Measurements from ENCODE around the gene ETS2. TPM values are rescaled to one million over a fixed set of nuclear protein-coding genes. Genes with fewer than 3 reads are reported as not detected.
A peak's percentile ranks its signal among the peaks of the same experiment; 100 is the strongest.
"Not testable (repeated sequence)": the region's sequence is repeated elsewhere in the genome, so short reads cannot be mapped to it uniquely, and the experiment has no call there.

ETS2 gene
- total RNA-seq, 1 donor from 2014 or later = 8.2 TPM

DNA sequence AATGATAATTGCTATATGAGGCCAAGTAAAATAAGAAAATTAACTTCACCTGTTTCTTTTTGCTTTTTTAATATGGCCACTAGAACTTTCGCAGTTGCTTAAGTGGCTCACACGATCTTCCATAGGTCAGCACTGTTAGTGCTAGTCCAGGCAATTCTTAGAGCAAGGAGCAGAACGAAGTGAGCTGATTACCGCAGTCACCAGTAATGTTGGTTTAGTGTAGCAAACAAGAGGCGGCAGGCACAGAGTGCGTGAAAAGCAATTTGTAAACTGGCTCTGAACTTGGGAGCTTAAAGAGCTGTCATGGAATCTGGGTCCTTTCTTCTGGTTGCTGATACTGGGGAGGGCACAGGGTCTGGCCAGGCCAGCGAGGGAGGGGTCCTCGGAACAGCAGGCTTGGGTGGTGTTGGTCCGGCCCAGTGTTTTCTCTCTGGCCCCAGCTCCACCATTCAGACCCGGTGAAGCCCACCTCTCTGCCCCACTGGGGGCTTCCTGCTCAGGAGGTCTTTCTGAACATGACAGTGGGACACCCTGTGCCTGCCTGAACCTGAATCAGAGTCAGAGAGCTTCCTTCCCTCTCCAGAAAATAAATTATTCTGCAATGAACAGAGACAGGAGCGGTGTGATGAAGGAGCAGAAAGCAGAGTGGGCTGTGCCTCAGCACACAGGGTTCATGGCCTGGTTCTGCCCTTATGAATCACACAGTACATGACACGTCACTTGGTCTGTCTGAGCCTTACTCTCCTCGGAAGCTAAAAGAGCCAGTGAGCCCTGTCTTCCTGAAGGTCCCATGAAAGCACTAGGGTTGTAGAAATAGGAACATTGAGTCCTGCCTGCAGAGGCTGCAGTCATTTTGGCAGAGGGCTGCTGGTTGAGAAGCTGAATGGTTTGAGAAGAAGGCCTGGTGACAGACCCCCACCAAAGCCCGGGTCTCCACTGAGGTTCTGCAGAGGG, 11.9 kb downstream of the ETS2 start:
- DNase-seq (ENCODE audit: low read depth) = peak; percentile 27

DNA sequence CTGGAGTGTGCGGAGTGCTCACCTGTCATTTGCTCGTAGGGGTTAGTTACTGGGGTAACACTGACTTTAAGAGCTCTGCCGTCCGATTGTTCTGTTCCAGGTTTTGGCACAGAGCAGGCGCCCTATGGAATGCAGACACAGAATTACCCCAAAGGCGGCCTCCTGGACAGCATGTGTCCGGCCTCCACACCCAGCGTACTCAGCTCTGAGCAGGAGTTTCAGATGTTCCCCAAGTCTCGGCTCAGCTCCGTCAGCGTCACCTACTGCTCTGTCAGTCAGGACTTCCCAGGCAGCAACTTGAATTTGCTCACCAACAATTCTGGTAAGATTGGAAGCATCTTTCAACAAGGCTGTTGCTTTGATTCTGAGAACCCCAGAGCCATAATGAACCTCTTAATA, 12.6 kb downstream of the ETS2 start:
- DNase-seq (ENCODE audit: low read depth) = no peak

DNA sequence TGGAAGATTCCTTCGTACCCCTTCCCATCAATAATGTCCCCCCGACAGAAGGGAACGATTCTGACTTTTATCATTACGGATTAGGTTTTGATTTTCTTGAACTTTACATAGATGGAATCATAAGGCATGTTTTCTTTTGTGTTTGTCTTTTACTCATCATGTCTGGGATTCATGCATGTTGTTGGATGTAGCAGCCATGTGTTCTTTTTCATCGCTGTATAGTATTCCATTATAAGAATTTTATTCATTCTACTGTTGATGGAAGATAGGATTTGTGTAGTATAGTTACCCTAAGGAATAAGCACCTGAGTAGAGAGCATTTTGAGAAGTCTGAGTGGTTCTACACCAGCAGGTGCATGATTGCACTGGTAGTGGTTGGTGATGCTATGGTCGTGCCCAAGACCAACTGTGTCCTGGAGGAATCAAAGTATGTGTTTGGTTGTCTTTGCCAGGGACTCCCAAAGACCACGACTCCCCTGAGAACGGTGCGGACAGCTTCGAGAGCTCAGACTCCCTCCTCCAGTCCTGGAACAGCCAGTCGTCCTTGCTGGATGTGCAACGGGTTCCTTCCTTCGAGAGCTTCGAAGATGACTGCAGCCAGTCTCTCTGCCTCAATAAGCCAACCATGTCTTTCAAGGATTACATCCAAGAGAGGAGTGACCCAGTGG, 13.5 kb downstream of the ETS2 start:
- DNase-seq (ENCODE audit: low read depth) = no peak

DNA sequence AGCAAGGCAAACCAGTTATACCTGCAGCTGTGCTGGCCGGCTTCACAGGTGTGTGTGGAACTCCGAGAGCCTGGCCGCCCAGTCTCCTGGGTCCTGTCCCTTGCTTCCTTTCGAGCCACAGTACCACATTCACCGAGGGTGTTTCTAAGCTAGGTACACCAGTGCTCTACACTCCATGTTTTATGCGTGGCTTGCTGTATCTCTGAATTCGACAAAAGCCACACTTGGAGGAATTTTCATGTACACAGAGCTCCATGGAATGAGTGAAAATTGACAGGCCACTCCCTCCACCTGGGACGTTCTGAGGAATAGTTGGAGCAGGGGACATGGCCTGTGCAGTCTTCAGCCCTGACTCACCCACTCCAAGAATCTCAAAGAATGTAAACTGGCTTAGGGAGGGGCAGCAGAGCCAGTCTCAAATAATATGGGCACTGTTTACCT, 14.0 kb downstream of the ETS2 start:
- DNase-seq (ENCODE audit: low read depth) = peak; percentile 56

DNA sequence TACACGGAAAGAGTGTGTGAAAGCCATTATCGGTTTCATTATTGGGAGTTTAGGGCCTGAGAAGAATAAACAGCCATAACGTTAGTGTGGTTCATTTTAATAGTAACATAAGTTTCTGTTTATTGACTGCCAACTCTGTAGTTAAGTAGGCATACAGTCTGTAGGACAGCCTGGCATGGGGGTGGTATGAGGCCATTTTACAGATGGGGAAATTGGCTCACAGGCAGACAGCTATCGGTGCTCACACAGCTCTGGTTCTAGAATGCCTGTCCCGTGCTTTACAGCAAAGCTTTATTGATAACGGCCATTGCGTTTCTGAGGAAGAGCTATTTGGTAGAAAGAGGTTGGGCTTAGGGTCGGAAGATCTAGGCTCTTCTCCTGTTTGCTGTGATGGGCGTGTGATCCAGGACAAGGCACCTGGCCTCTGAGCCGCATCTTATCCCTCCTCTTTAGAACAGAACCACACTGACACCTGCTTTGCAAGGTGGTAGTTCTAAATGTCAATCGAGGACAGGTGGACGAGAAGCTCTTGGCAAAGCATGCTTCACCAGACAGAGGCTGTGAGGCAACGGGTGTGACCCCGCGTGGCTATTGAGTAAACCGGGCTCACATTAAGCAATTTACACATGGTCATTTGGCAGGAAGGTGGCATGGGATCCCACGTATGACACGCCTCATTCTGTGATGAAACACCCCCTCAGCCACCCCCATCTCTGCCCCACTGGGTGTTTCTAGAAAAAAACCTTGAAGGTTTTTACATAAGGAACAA, 14.9 kb downstream of the ETS2 start:
- no peak for DNase-seq (ENCODE audit: low read depth)

DNA sequence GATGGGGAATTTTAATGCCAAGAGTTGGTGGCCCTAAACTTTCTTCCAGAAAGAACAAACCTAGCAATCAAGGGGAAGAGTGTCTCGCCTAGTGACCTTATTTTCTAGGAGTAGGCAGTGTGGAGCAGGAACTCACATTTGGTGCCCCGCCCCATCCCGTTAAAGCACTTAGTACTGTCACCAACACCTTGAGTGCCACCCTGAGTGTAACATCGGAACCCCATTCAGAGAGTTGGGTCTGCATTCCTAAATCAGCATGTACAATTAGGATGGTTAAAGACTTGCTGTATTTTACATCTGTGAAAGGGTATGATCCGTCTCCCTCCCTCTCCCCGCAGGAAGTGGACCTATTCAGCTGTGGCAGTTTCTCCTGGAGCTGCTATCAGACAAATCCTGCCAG, 15.5 kb downstream of the ETS2 start:
- no peak for DNase-seq (ENCODE audit: low read depth)

DNA sequence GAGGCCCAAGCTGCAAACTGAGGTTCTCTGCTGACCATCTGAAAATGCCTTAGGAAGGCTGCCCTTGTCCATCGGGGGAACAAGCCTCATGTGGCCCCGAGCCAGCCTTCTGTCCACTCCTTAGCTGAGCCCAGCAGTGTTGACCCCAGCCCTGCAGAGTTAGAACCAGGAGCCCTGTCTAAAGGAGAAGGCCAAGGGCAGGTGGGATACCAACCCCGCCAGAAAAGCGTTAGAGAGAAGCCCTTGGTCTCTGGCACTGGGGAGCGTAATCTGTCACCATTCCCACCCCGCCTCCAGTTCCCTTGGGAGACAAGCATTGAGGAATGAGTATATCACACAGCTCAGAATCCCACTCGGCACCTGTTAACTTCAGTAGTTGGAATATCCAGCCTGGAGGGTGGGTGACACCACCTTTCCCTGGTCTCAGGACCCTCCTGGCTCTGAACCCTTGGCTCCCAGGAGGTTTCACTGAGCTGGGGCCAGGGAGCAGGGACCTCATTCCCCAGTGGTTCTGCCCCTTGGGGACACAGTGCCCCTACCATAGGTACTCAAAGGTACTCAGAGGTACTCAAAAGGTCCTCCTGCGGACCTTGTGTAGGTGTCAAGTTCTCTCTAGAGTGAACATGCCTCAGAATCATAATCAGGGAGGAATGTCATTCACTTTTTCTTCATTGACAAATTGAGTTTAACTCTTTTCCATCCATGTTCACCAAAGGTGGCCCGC, 16.4 kb downstream of the ETS2 start:
- no peak for DNase-seq (ENCODE audit: low read depth)

DNA sequence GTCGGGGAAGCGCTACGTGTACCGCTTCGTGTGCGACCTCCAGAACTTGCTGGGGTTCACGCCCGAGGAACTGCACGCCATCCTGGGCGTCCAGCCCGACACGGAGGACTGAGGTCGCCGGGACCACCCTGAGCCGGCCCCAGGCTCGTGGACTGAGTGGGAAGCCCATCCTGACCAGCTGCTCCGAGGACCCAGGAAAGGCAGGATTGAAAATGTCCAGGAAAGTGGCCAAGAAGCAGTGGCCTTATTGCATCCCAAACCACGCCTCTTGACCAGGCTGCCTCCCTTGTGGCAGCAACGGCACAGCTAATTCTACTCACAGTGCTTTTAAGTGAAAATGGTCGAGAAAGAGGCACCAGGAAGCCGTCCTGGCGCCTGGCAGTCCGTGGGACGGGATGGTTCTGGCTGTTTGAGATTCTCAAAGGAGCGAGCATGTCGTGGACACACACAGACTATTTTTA, 17.1 kb downstream of the ETS2 start:
- DNase-seq (ENCODE audit: low read depth) = peak; percentile 16

DNA sequence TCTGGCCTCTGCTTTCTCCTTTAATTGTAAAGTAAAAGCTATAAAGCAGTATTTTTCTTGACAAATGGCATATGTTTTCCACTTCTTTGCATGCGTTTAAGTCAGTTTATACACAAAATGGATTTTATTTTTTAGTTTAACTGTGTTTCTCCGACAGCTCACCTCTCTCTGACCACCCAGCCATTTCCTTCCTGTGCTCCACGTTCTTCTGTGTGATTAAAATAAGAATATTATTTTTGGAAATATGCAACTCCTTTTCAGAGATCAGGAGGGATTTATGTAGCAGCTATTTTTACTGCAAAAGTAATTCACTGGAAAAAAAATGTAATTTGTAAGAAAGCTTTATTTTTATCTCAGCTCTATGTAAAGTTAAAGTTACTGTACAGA, 18.0 kb downstream of the ETS2 start:
- DNase-seq (ENCODE audit: low read depth) = no peak

DNA sequence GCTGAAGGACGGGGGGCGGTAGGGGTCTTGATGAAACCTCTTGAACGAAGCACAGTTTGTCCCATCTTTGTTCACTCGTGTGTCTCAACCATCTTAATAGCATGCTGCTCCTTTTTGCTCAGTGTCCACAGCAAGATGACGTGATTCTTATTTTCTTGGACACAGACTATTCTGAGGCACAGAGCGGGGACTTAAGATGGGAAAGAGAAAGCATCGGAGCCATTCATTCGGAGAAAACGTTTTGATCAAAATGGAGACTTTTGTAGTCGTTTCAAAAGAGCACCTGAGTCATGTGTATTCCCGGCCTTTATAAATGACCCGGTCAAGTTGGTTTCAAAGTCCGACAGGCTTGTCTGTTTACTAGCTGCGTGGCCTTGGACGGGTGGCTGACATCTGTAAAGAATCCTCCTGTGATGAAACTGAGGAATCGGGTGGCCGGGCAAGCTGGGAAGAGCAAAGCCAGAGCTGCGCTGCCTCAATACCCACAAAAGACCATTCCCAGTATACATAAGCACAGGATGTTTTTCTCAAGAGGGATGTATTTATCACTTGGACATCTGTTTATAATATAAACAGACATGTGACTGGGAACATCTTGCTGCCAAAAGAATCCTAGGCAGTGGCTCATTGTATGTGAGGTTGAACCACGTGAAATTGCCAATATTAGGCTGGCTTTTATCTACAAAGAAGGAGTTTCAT, 18.5 kb downstream of the ETS2 start:
- DNase-seq (ENCODE audit: low read depth) = no peak

DNA sequence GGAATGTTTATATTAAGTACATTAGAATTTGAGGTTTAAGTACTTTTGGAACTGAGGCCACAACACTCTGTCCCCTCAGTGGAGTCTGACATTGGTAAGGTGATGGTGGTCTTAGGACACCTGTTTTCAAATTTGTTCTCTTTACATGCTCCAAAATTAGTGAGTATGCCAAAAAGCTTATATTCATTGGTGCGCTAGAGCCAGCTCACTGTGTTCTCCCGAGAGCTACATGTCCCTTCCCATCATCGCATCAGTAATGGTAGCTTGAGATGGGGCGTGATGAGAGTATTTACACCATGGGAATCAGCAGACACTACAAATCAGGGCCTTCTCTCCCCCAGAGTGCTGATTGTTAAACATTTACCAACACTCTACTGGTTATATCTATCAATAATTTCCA, 19.5 kb downstream of the ETS2 start:
- DNase-seq (ENCODE audit: low read depth) = no peak

DNA sequence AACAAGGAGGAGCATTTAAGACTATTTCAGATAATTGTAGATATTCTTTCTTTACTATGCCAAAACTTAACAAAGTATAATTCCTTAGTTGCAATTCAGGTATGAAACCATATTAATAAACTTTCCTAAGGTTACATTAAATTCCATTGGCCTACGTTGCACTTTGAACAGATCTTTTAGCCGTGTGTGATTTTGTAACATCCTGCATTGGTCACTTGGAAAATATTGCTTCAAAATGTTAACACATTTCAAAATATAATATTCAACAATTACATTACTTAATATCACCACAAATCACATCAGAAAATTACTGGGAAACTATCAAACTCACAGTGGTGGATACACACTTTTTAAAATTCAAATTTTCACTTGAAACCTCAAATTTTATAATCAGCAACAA, 20.2 kb downstream of the ETS2 start:
- DNase-seq (ENCODE audit: low read depth) = no peak

DNA sequence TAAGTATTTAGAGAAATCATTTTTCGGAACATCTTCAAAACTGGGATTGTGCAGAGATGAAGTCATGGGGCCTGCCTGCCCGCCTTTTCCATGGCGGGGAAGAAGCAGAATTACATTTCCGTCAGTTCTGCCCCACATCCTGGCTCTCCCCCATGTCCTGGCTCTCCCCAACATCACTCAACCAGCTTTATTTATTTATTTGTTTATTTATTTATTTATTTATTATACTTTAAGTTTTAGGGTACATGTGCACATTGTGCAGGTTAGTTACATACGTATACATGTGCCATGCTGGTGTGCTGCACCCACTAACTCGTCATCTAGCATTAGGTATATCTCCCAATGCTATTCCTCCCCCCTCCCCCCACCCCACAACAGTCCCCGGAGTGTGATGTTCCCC, 22.4 kb downstream of the ETS2 start:
- DNase-seq (ENCODE audit: low read depth) = not testable (repeated sequence)

DNA sequence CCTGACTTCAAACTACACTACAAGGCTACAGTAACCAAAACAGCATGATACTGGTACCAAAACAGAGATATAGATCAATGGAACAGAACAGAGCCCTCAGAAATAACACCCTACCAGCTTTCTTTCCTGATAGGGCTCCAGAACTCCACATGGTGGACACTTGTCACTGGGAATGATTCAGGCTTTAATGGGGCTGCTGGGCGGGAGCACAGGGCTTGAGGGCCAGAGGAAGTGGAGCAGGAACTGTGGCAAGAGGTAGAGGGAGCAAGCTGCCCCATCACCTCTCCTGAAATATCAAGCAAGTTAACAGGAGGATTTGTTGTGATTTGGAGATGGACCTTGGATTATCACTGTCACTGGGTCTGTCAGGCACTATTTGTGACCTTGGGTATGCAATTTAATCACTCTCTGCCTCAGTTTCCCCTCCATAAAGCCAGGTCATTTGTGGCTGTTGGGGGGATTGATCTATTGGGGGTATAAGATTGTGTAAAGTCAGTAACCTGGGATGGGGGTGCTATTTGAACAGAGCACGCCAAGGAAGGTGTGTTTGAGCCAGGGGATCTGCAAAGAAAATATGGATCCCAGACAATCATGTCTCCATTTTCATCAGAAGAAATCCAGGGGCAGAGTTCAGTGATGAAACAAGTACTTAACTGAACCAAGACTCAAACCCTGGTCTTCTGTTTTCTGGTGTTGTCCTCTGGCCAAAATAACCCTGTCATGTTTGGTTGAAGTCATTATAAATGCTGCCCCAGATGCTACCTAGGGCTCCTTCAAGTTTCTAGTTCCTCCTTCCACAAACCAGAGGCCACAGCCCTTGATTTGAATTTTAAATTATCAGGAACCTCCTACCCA, 25.2 kb downstream of the ETS2 start:
- DNase-seq (ENCODE audit: low read depth) = no peak

DNA sequence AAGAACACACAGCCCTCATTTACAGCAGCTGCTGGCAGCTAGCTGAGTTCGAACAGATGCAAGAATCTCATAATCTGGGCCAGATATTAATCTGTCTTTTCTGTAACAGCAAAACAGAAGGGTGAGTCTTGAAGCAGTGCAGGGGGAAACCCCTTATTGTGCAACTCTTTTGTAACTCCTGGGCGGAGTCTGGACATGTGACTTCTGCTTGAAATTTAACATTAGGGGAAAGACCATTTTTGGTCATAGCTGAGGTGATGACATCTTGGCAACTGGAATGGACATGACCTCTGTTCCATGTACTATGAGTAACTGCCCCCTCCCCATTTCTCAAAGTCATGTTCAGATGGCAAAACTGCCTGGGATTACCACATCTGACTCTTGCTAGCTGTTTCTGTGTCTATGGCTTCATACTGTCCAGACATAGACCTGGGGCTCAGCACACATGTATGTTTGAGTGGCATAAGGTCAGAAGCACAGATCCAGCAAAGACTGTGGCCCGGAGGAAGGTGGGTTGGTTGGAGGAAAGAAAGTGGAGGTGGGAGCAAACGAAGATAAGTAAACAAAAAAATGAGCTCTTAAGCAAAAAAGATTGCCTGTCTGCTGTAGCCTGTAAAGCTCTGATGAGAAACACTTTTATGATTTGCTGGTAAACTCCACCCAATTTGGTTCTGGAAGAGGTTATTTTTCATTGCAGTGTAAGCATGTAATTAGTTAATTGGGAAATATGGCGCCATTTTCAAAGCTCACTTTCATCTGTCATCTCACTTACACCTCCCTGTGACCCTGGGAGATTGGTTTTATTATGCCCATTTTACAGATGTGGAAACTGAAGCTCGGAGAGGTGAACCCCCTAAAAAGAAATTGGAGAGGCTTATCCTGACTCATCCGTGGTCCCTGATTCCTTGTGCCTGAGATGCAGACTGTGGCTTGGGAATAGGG, 26.1 kb downstream of the ETS2 start:
- peak; percentile 76 for DNase-seq (ENCODE audit: low read depth)

DNA sequence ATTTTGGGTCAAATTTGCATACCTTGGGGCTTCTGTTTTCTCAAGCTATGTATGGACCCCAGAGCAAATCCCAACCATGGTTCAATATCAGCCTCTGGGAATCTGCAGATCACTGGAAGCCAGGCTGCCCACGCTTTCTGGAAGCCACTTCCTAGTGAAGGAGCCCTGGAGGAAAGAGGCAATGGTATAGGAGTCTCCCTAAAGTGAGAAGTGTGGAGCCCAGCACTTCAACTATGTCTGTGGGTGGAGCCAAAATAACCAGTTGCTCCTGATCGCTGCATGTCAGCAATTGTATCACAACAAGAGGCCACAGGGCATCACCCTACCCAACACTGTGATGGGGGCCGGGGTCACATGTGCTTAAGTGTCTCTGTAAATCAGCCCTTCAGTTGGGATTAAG, 26.9 kb downstream of the ETS2 start:
- DNase-seq (ENCODE audit: low read depth) = no peak

DNA sequence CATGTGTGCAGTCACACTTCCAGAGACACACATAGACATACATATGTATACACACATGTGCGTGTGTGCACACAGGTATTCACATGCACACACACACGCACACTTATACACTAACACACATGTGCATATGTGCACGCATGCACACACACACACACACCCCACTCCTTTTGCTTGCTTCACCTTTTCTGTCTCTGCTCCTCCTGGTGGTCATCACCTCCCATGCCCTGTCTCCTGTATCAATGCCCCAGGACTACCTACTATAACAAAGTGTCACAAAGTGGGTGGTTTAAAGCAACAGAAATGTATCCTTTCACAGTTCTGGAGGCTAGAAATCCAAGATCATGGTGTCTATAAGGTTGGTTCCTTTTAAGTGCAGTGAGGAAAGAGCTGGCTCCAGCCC, 27.4 kb downstream of the ETS2 start:
- no peak for DNase-seq (ENCODE audit: low read depth)

DNA sequence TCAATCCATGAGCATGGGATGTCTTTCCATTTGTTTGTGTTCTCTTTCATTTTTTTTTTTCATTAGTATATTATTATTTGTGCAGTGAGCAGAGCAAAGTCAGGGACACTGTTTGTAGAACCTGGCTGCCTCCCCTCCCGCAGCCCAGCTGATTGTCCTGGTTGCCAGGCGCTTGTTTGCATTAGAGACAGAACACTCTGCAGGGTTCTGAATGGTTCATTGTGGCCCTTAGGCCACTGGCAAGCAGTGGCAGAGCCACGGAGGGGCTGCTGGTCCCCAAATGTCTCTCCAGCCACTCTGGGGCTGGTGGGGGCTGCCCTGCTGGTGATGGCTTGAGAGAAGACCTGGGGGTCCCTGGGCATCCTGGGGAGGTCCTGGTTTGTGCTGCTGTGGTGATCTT, 29.0 kb downstream of the ETS2 start:
- no peak for DNase-seq (ENCODE audit: low read depth)
